Astrocyte (in vitro differentiated cells and primary cell): ENCODE results near the gene KSR2. TPM values are rescaled to one million over a fixed set of nuclear protein-coding genes. Genes with fewer than 3 reads are reported as not detected.

Experiments
- DNase-seq: peaks from one replicate; pipeline ENCODE4 v3.0.0-alpha.2; 2010; ENCODE audit warnings: low read depth
- FAIRE-seq: peaks from 2 replicates; lab custom pipeline; 2011; peaks lifted over from hg19 to GRCh38; lab: Jason Lieb, UNC
- H2AFZ ChIP-seq: 2 replicates; pipeline ENCODE4 v1.6.0; 2012; ENCODE audit warnings: low read depth, low read length, inconsistent platforms
- H3K27ac ChIP-seq: 2 replicates; pipeline ENCODE4 v1.5.1; 2011; ENCODE audit warnings: low read depth, low read length, inconsistent platforms
- H3K27me3 ChIP-seq: 2 replicates; pipeline ENCODE4 v1.6.0; 2011; ENCODE audit warnings: low read length, inconsistent platforms; ENCODE audit not compliant: insufficient read depth
- H3K36me3 ChIP-seq: 2 replicates; pipeline ENCODE4 v1.5.1; 2011; ENCODE audit warnings: low read length, inconsistent platforms; ENCODE audit not compliant: insufficient read depth
- H3K4me1 ChIP-seq: 2 replicates; pipeline ENCODE4 v1.5.1; 2011; ENCODE audit warnings: low read length, inconsistent platforms; ENCODE audit not compliant: insufficient read depth
- H3K4me2 ChIP-seq: 2 replicates; pipeline ENCODE4 v1.6.0; 2012; ENCODE audit warnings: low read length, inconsistent platforms
- H3K4me3 ChIP-seq: 2 replicates; pipeline ENCODE4 v1.5.1; 2011; ENCODE audit warnings: low read depth, mild to moderate bottlenecking, low read length, inconsistent platforms; ENCODE audit not compliant: insufficient read depth
- H3K79me2 ChIP-seq: 2 replicates; pipeline ENCODE4 v1.6.0; 2012; ENCODE audit warnings: mild to moderate bottlenecking, low read length, inconsistent platforms; ENCODE audit not compliant: insufficient read depth
- H3K9ac ChIP-seq: 2 replicates; pipeline ENCODE4 v1.6.0; 2012; ENCODE audit warnings: mild to moderate bottlenecking, low read length, inconsistent platforms
- H3K9me3 ChIP-seq: 2 replicates; pipeline ENCODE4 v1.5.1; 2012; ENCODE audit warnings: low read depth, mild to moderate bottlenecking, low read length, inconsistent platforms; ENCODE audit not compliant: insufficient read depth
- H4K20me1 ChIP-seq: 2 replicates; pipeline ENCODE4 v1.6.0; 2012; ENCODE audit warnings: low read length, inconsistent platforms; ENCODE audit not compliant: insufficient read depth
- H3K27ac Mint-ChIP-seq: one replicate; pipeline ENCODE4 v1.8.0; 2021; ENCODE audit warnings: mild to moderate bottlenecking, mixed read lengths; ENCODE audit not compliant: unreplicated experiment
- H3K27me3 Mint-ChIP-seq: one replicate; pipeline ENCODE4 v1.8.0; 2021; ENCODE audit warnings: low read depth, mixed read lengths; ENCODE audit not compliant: unreplicated experiment
- H3K36me3 Mint-ChIP-seq: one replicate; pipeline ENCODE4 v1.8.0; 2021; ENCODE audit warnings: low read depth, mixed read lengths; ENCODE audit not compliant: unreplicated experiment
- H3K4me1 Mint-ChIP-seq: one replicate; pipeline ENCODE4 v1.8.0; 2021; ENCODE audit warnings: low read depth, mixed read lengths; ENCODE audit not compliant: unreplicated experiment
- H3K4me3 Mint-ChIP-seq: one replicate; pipeline ENCODE4 v1.8.0; 2021; ENCODE audit warnings: mild to moderate bottlenecking, moderate library complexity, mixed read lengths; ENCODE audit not compliant: unreplicated experiment
- H3K9me3 Mint-ChIP-seq: one replicate; pipeline ENCODE4 v1.8.0; 2021; ENCODE audit warnings: mild to moderate bottlenecking, mixed read lengths; ENCODE audit not compliant: unreplicated experiment
- EZH2 ChIP-seq: IDR thresholded peaks from 2 replicates; pipeline ENCODE4 v1.6.1; 2012; ENCODE audit warnings: mild to moderate bottlenecking, low read length, inconsistent platforms; ENCODE audit not compliant: insufficient read depth
- total RNA-seq: library from RNA; stranded (reverse); gene quantifications from 2 replicates; pipeline ENCODE4 v1.2.1, GENCODE V29; 2021
- TF ChIP-seq, protein P1 (sequence below): IDR thresholded peaks from 2 replicates; pipeline ENCODE4 v1.5.1; 2011; ENCODE audit warnings: low read depth, mild to moderate bottlenecking, inconsistent platforms, low read length, moderate library complexity; ENCODE audit not compliant: insufficient read depth

The KSR2 gene
- total RNA-seq, 1 donor from 2014 or later, result 0.98 TPM

- FAIRE-seq, result no peak
- no peaks in the 10 kb centered on the region for H4K20me1 ChIP-seq
- H2AFZ ChIP-seq, result no peak overlapping the region
- Mint-ChIP-seq H3K4me3 (no peak overlapping the region), H3K4me1 (no peaks in the 10 kb centered on the region), H3K36me3 (no peaks in the 10 kb centered on the region), H3K27me3 (peaks cover 8% of the 10 kb centered on the region), H3K27ac (no peak overlapping the region), H3K9me3 (no peaks in the 10 kb centered on the region)
- no peaks in the 10 kb centered on the region for H3K4me1 ChIP-seq
- no peak for DNase-seq
- H3K27me3 ChIP-seq, result no peaks in the 10 kb centered on the region
- no peaks in the 10 kb centered on the region for H3K36me3 ChIP-seq
- no peaks in the 10 kb centered on the region for H3K79me2 ChIP-seq
- H3K4me2 ChIP-seq, result no peak overlapping the region
- TF ChIP-seq, protein P1, sequence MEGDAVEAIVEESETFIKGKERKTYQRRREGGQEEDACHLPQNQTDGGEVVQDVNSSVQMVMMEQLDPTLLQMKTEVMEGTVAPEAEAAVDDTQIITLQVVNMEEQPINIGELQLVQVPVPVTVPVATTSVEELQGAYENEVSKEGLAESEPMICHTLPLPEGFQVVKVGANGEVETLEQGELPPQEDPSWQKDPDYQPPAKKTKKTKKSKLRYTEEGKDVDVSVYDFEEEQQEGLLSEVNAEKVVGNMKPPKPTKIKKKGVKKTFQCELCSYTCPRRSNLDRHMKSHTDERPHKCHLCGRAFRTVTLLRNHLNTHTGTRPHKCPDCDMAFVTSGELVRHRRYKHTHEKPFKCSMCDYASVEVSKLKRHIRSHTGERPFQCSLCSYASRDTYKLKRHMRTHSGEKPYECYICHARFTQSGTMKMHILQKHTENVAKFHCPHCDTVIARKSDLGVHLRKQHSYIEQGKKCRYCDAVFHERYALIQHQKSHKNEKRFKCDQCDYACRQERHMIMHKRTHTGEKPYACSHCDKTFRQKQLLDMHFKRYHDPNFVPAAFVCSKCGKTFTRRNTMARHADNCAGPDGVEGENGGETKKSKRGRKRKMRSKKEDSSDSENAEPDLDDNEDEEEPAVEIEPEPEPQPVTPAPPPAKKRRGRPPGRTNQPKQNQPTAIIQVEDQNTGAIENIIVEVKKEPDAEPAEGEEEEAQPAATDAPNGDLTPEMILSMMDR, result no peak
- no peak for TF ChIP-seq EZH2
- H3K9me3 ChIP-seq, result no peaks in the 10 kb centered on the region
- no peak overlapping the region for H3K27ac ChIP-seq
- H3K4me3 ChIP-seq, result no peak overlapping the region
- H3K9ac ChIP-seq, result no peak overlapping the region
Measured at GRCh38 chr12:117572755-117573154, 396.0 kb downstream of the KSR2 start.

- Histone ChIP-seq H2AFZ (no peak overlapping the region), H4K20me1 (no peaks in the 10 kb centered on the region), H3K4me3 (no peak overlapping the region), H3K27ac (no peak overlapping the region), H3K79me2 (no peaks in the 10 kb centered on the region), H3K4me2 (no peak overlapping the region), H3K27me3 (no peaks in the 10 kb centered on the region), H3K4me1 (no peaks in the 10 kb centered on the region), H3K9ac (no peak overlapping the region), H3K9me3 (no peaks in the 10 kb centered on the region), H3K36me3 (no peaks in the 10 kb centered on the region)
- H3K27me3 Mint-ChIP-seq, result peaks cover 15% of the 10 kb centered on the region
- DNase-seq (no peak), FAIRE-seq (no peak)
- no peak overlapping the region for H3K4me3 Mint-ChIP-seq
- no peaks in the 10 kb centered on the region for H3K36me3 Mint-ChIP-seq
- no peak for TF ChIP-seq EZH2
- TF ChIP-seq, protein P1, result no peak
- no peaks in the 10 kb centered on the region for H3K9me3 Mint-ChIP-seq
- no peak overlapping the region for H3K27ac Mint-ChIP-seq
- no peaks in the 10 kb centered on the region for H3K4me1 Mint-ChIP-seq
Measured at GRCh38 chr12:117571321-117571720, 397.5 kb downstream of the KSR2 start.

DNA sequence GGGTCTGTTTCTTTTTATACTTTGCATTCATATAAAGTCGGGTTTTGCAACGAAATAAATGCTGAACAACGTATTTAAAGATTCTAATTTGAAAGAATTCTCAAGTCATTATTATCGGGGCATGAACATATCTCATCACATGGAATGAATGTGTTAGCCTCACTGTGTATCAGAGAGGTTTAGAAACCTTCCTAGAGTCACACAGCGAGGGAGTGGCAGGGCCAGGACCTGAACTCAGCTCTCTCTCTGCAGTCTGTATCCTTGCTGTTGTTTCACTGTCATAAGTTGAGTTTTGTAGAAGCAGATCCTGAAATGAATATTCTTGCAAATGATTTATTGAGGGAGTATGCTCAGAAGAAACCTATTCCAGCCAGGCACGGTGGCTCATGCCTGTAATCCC, 398.2 kb downstream of the KSR2 start:
- H3K4me1 Mint-ChIP-seq, result no peaks in the 10 kb centered on the region
- Histone ChIP-seq H3K9me3 (no peaks in the 10 kb centered on the region), H3K27ac (no peak overlapping the region), H2AFZ (no peak overlapping the region), H3K79me2 (no peaks in the 10 kb centered on the region), H3K27me3 (no peaks in the 10 kb centered on the region), H3K36me3 (no peaks in the 10 kb centered on the region), H3K4me3 (no peak overlapping the region), H4K20me1 (no peaks in the 10 kb centered on the region), H3K9ac (no peak overlapping the region), H3K4me1 (no peaks in the 10 kb centered on the region), H3K4me2 (no peak overlapping the region)
- no peak overlapping the region for H3K4me3 Mint-ChIP-seq
- H3K27me3 Mint-ChIP-seq, result peaks cover 15% of the 10 kb centered on the region
- no peak overlapping the region for H3K27ac Mint-ChIP-seq
- no peaks in the 10 kb centered on the region for H3K9me3 Mint-ChIP-seq
- FAIRE-seq (no peak), DNase-seq (no peak)
- TF ChIP-seq, protein P1, result no peak
- TF ChIP-seq EZH2, result no peak
- H3K36me3 Mint-ChIP-seq, result no peaks in the 10 kb centered on the region
